NCI-H1930 (cell line): Measurements from ENCODE around the gene UBE2E3.
"Not testable (repeated sequence)": the region's sequence is repeated elsewhere in the genome, so short reads cannot be mapped to it uniquely, and the experiment has no call there.

Source experiments
- DNase-seq, 2 experiments: peaks; one replicate each; lab custom pipeline; 2025; lab: John Stamatoyannopoulos, UW

Gene UBE2E3

GRCh38 chr2:181036445-181036844 is 56.0 kb downstream of the UBE2E3 start:
- DNase-seq, result no peak

GRCh38 chr2:181036848-181037603 is 56.6 kb downstream of the UBE2E3 start:
- DNase-seq, result no peak

DNA sequence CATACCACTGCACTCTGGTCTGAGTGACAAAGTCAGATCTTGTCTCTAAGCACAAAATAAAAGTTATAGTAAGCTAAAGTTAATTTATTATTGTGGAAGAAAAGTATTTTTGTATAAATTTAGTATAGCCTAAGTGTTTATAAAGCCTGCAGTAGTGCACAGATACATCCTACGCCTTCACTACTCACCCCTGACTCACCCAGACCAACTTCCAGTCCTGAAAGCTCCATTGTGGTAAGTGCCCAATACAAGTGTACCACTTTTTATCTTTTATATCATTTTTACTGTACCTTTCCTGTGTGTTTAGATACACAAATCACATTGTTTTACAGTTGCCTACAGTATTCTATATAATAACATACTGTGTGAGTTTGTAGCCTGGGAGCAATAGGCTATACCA is 57.5 kb downstream of the UBE2E3 start:
- no peak for DNase-seq

DNA sequence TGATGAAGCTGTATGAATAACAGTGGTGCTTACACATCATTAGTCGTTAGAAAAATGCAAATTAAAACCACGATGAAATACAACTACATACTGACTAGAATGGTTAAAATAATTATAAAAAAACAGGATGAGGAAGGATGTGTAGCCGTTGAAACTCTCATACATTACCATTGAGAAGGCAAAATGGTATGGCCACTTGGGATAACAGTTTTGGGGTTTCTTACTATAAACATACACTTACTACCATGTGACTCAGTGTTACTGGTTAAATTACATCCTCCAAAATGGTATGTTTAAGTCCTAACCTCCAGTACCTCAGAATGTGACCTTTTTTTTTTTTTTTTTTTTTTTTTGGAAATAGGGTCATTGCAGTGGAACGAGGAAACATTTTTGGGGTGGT is 58.4 kb downstream of the UBE2E3 start:
- no peak for DNase-seq

DNA sequence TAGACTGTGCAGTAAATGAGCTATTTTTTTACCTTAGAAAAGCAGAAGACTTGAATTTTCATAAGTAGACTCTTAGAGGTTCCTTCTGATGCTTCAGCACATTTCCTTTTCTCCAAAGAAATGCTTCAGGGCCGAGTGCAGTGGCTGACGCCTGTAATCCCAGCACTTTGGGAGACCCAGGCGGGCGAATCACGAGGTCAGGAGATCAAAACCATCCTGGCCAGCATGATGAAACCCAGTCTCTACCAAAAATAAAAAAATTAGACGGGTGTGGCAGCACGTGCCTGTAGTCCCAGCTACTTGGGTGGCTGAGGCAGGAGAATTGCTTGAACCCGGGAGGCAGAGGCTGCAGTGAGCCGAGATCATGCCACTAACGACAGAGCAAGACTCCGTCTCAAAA is 60.4 kb downstream of the UBE2E3 start:
- DNase-seq, result not testable (repeated sequence)

GRCh38 chr2:181041661-181042060 is 61.3 kb downstream of the UBE2E3 start:
- DNase-seq, result no peak

GRCh38 chr2:181042706-181043105 is 62.3 kb downstream of the UBE2E3 start:
- DNase-seq, result no peak

GRCh38 chr2:181046833-181047232 is 66.4 kb downstream of the UBE2E3 start:
- no peak for DNase-seq

GRCh38 chr2:181047829-181048228 is 67.4 kb downstream of the UBE2E3 start:
- no peak for DNase-seq

DNA sequence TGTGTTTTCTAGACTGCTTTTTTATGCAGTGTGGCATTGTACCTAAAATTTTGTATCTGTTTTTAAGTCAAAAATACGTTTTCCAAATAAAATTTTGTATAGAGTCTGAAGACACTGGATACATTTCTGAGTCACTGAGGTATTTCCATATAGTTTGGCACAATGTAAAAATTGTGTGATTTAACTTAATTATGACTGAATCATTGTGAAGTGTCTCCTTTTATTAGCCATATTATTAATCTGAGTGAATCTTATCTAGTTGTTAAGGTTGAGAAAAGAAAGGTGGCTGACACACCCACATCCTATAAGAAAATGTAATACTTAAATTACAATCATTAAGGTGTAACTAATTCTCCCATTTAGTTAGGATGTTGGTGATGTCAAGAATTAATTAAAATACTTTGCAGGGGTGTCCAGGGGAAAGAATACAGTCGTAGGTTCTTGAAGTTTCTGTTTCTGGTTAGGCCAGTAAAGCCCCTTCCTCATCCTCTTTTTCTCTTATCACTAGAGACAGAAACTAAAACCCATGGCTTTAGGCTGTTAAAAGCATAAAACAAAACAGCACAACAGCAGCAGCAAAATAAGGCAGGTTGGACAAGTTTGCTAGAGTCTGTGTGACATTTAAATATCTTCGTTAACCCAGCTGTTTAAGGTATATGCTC is 71.6 kb downstream of the UBE2E3 start:
- no peak for DNase-seq

GRCh38 chr2:181052523-181052891 is 72.1 kb downstream of the UBE2E3 start:
- DNase-seq, result no peak

- no peak for DNase-seq
These were observed 73.9 kb downstream of the UBE2E3 start for GRCh38 chr2:181054256-181054655.

DNA sequence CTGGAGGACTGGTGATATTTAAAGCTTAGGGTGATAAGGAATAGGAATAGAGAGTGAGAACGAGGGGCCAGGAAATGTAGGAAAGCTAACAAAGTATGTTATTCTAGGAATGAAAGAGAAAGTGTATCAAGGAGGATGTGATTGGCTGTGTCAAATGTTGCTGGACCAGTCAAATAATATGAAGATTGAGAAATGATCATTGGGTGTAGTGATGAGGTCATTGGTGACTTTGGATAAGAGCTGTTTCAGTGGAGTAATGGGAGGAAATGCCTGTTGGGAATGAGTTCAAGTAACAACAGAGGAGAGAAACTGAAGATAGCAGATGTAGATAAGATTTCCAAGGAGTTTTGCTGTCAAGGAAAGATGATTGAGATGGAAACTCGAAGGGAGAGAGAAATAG is 74.4 kb downstream of the UBE2E3 start:
- no peak for DNase-seq

DNA sequence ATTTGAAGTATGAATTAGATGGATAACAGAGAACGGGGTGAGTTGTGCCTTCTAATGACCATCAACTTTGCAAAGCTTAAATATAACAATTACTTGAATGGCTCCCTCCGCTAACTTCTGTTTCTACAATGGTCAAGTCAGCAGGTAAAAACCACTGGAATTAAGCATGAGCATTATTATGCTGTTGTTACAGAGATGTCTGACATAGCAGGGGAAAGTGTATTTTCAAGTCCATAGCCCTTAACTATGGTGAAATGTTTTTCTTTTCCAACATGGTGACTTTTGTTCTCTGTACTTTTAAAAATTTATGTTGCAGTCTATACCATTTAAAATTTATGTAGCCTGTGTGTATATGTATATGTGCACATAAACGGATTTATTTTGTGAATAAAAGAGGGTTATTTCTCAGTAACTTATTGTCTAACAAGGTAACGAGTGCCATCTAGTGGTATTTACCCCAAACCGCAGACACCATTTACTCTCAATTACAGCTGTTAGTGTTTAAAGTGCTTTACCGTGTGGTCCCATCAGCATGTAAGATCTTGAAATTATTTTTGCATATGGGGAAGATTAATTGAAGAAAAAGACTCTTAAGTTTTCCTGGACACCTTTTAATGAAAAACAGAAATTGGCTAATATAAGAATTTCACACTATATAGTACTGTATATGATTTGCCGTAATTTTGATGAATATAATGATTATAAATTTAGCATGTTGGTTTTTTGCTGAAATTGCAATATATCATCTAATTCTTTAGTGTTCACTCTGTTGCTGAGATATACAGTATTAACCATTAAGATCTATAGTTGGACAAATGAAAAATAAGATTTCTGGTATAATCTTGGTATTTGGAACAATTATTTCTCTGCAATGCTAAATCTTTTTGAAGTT is 78.2 kb downstream of the UBE2E3 start:
- no peak for DNase-seq

- DNase-seq, result no peak
These were observed 83.3 kb downstream of the UBE2E3 start for GRCh38 chr2:181063696-181064095.

DNA sequence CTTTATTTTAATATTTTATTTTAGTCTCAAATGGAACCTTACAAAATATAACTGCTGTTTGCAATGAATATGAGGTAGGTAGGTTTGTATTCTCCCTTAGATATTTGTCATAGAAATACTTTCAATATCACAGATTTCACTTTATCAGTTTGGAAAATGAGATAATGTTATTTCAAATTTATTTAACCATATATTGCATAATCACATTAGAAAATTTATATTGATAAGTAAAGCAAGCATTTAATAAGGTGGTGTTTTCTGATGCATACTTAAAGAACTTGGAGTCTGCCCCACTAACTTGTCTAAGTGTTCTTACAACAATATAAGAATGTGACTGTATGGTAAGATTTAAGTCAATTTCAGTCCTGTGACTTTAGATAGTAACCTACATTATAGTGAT is 85.1 kb downstream of the UBE2E3 start:
- DNase-seq, result no peak

GRCh38 chr2:181066333-181066732 is 85.9 kb downstream of the UBE2E3 start:
- no peak for DNase-seq

- DNase-seq, result no peak
These were observed 89.9 kb downstream of the UBE2E3 start for GRCh38 chr2:181070119-181070835.

DNA sequence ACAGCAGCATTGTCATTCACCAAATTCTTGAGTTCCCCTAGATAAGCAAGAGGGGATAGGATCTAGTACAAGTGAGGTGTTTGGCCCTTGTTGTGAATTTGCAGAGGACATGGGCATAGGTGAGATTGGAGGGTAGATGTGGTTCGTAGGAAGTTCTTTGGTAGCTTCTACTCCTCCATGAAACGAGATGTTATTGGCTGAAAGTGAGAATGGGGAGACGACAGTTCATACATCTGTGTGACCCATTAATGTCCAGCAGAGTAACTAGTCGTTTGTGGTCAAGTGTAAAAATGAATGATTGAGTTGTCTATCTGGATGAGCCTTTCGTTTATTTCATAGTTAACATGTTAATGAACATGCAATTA is 90.4 kb downstream of the UBE2E3 start:
- no peak for DNase-seq

- DNase-seq, result no peak
These were observed 92.3 kb downstream of the UBE2E3 start for GRCh38 chr2:181072486-181073235.

GRCh38 chr2:181073896-181074295 is 93.5 kb downstream of the UBE2E3 start:
- DNase-seq, result no peak
